Measurements from ENCODE around the gene RPRD1B. TPM values are rescaled to one million over a fixed set of nuclear protein-coding genes. Genes with fewer than 3 reads are reported as not detected.
A peak's percentile ranks its signal among the peaks of the same experiment; 100 is the strongest.

The RPRD1B gene
- total RNA-seq, 1 experiment from 2014 or later: 55.1 TPM

DNA sequence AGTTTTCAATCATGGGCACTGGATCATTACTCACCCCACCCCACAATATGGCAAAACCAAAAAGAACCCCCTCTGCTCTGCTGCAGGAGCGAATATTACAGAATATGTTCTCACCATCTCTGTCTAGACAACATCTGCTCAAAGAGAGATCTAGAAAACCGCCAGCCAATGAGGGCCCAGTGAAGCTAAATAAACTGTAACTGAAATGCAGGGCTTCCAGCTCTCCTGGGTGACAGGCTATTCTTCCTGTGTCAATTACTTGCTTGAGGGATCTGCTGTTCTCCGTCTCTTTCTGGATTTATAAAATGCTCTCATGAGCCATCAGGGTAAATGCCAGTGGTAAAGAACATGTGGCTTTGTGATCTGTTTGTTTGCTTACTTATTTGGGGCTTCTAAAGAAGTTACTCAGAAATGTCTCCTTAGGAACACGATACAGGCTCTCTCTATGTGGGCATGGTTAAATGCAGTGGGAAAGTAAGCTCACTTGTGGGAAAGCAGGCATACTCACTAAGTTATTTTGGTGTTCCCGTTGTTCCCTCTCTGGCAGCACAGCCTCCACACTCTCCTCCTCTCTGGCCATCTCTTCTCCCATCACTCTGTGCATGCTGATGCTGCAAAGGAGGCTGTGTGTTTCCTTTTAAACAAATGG lies 45.1 kb upstream of the RPRD1B start:
- TF ChIP-seq, protein P1, sequence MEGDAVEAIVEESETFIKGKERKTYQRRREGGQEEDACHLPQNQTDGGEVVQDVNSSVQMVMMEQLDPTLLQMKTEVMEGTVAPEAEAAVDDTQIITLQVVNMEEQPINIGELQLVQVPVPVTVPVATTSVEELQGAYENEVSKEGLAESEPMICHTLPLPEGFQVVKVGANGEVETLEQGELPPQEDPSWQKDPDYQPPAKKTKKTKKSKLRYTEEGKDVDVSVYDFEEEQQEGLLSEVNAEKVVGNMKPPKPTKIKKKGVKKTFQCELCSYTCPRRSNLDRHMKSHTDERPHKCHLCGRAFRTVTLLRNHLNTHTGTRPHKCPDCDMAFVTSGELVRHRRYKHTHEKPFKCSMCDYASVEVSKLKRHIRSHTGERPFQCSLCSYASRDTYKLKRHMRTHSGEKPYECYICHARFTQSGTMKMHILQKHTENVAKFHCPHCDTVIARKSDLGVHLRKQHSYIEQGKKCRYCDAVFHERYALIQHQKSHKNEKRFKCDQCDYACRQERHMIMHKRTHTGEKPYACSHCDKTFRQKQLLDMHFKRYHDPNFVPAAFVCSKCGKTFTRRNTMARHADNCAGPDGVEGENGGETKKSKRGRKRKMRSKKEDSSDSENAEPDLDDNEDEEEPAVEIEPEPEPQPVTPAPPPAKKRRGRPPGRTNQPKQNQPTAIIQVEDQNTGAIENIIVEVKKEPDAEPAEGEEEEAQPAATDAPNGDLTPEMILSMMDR (conservative IDR thresholded peaks at IDR 0.05): no peak
- no peak for TF ChIP-seq EZH2 (IDR thresholded peaks at IDR 0.05; ENCODE audit: low read depth)
- no peak for DNase-seq
- Histone ChIP-seq H3K4me1 (replicated peaks; ENCODE audit: insufficient read depth) (peaks cover 16% of the 10 kb centered on the region), H3K79me2 (ENCODE audit: low read depth) (no peaks in the 10 kb centered on the region), H3K9me3 (ENCODE audit: insufficient read depth, low read depth) (no peaks in the 10 kb centered on the region), H4K20me1 (ENCODE audit: insufficient read depth) (no peaks in the 10 kb centered on the region), H2AFZ (no peak overlapping the region), H3K36me3 (ENCODE audit: low read depth) (no peaks in the 10 kb centered on the region), H3K4me2 (no peak overlapping the region), H3K4me3 (no peak overlapping the region), H3F3A (ENCODE audit: insufficient read depth, low read depth) (no peaks in the 10 kb centered on the region), H3K27ac (no peak overlapping the region), H3K9me2 (ENCODE audit: insufficient read depth) (no peaks in the 10 kb centered on the region), H3K27me3 (ENCODE audit: insufficient read depth, low read depth) (no peaks in the 10 kb centered on the region)
- CTCF ChIA-PET: no interaction called here
- intact Hi-C loops (cut with micrococcal nuclease; ENCODE audit: unreplicated experiment): no loop called here
- BruUV-seq (replicated peaks): no TSS peak
- POLR2A ChIA-PET (ENCODE audit: unreplicated experiment): no interaction called here

DNA sequence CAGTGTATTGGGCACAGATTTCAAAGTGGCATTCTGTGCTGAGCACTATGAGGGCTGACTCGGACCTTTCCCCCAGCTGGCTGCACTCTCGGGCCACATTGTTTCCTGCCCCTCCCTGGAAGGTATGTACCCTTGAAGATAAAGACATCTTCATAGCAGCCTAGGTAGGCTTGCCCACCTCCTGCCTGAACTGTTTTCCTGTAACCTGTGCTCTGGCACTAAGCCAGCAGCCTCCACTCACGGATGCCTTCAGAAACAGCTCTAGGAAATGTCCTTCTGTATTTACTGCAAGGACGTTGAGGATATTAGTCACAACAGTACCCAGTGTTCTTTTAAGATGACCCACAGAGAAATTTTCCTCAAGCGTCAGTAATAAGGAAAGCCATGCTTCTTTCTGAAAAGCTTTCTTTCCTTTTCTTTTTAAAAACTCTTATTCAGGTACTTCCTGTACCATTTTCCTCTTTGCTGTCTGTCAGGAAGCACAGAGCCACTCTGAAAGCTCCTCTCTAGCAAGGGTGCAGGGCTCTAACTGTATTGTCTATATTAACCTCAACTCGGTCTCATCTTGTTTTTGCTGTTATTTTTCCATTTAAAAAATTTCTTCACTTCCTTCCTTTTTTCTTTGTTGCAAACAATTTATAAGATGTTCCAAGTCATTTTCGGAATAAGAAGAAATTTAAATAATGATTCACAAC lies 43.8 kb upstream of the RPRD1B start:
- ChIA-PET CTCF (no interaction called here), POLR2A (ENCODE audit: unreplicated experiment) (interaction anchor here (0.5 to 0.6 kb wide), 3 partner anchors 279 to 1435 kb away, joined by 4 to 10 read pairs (median 5); partner anchors contain the start of gene SNHG17)
- DNase-seq: peak in 1 of 2 experiments; percentile 81
- no peak for TF ChIP-seq EZH2 (IDR thresholded peaks at IDR 0.05; ENCODE audit: low read depth)
- TF ChIP-seq, protein P1 (conservative IDR thresholded peaks at IDR 0.05): no peak
- intact Hi-C loops (cut with micrococcal nuclease; ENCODE audit: unreplicated experiment): loop anchor here (1.0 to 5.0 kb wide), 2 partner anchors 56 to 233 kb away; no protein-coding TSS in a partner anchor
- BruUV-seq (replicated peaks): no TSS peak
- Histone ChIP-seq H3K4me3 (no peak overlapping the region), H3K27me3 (ENCODE audit: insufficient read depth, low read depth) (no peaks in the 10 kb centered on the region), H3K36me3 (ENCODE audit: low read depth) (no peaks in the 10 kb centered on the region; the same call in 1 of the 2 replicates), H3K9me3 (ENCODE audit: insufficient read depth, low read depth) (no peaks in the 10 kb centered on the region), H3K9me2 (ENCODE audit: insufficient read depth) (no peaks in the 10 kb centered on the region), H4K20me1 (ENCODE audit: insufficient read depth) (no peaks in the 10 kb centered on the region), H3K27ac (no peak overlapping the region), H3K79me2 (ENCODE audit: low read depth) (no peaks in the 10 kb centered on the region), H2AFZ (no peak overlapping the region), H3K4me2 (no peak overlapping the region), H3K4me1 (replicated peaks; ENCODE audit: insufficient read depth) (peaks cover 16% of the 10 kb centered on the region), H3F3A (ENCODE audit: insufficient read depth, low read depth) (no peaks in the 10 kb centered on the region)

DNA sequence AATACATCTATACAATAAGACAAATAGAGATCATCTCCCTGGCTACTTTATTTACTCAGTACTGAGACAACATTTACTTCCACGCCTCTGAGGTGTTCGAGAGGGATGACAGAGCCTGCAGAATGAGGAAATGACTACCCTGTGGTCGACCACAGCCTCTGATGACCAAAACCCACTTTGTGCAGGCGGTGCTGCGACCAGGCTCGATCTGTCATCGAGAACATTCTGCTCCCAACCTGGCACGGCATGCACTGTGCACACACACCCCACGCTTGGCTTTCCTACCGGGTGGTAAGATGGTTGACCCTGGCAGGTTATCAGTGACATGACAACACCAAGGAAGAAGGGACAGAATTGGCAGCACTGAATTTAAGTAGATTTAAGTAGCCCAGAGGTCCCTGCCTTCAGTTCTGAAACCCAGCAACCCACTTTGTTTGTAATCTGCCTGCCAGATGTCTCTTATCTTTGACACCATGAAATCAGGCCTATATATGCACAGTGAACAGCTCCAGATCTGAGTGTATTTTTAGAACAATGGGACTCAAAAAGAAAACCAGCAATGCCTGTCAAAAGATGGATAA lies 42.9 kb upstream of the RPRD1B start:
- no TSS peak for BruUV-seq (replicated peaks)
- Histone ChIP-seq H3K9me3 (ENCODE audit: insufficient read depth, low read depth) (no peaks in the 10 kb centered on the region), H3K4me1 (replicated peaks; ENCODE audit: insufficient read depth) (peaks cover 16% of the 10 kb centered on the region), H2AFZ (no peak overlapping the region), H3K4me2 (no peak overlapping the region), H3K36me3 (ENCODE audit: low read depth) (no peaks in the 10 kb centered on the region; the same call in 1 of the 2 replicates), H3K27me3 (ENCODE audit: insufficient read depth, low read depth) (no peaks in the 10 kb centered on the region), H3K4me3 (no peak overlapping the region), H4K20me1 (ENCODE audit: insufficient read depth) (no peaks in the 10 kb centered on the region), H3F3A (ENCODE audit: insufficient read depth, low read depth) (no peaks in the 10 kb centered on the region; the same call in 1 of the 2 replicates), H3K27ac (no peak overlapping the region), H3K9me2 (ENCODE audit: insufficient read depth) (no peaks in the 10 kb centered on the region), H3K79me2 (ENCODE audit: low read depth) (no peaks in the 10 kb centered on the region)
- CTCF ChIA-PET: no interaction called here
- peak; percentile 74 to 80 for DNase-seq
- TF ChIP-seq EZH2 (IDR thresholded peaks at IDR 0.05; ENCODE audit: low read depth): no peak
- TF ChIP-seq, protein P1 (conservative IDR thresholded peaks at IDR 0.05): no peak
- POLR2A ChIA-PET (ENCODE audit: unreplicated experiment): interaction anchor here (0.6 kb wide), 2 partner anchors 61 to 444 kb away, joined by 3 to 5 read pairs; partner anchors contain the start of gene SNHG17
- intact Hi-C loops (cut with micrococcal nuclease; ENCODE audit: unreplicated experiment): loop anchor here (1.0 to 5.0 kb wide), 2 partner anchors 57 to 232 kb away; no protein-coding TSS in a partner anchor

All from PC-9 (cell line).